Upper lobe of left lung (tissue), 6 donors: Measurements from ENCODE around the gene SUPT4H1. TPM values are rescaled to one million over a fixed set of nuclear protein-coding genes. Genes with fewer than 3 reads are reported as not detected.

Source experiments
- ATAC-seq, 2 donors: fragments of 200-7000 bp; cut with Tn5 transposase; one replicate each; pipeline ENCODE4 v1.9.1; 2022; ENCODE audit warnings: mild to moderate bottlenecking in 2 of 2, moderate library complexity in 2 of 2; ENCODE audit not compliant: low FRiP score in 2 of 2
- DNase-seq, 2 donors: peaks; one replicate each; pipeline ENCODE4 v3.0.0-alpha.2; 2019 to 2020
- H3K27ac ChIP-seq, 4 donors: fragments of 200-600 bp; sonication (generic); one replicate each; pipeline ENCODE4 v1.5.1; 2016 to 2019
- H3K27me3 ChIP-seq, 4 donors: fragments of 200-600 bp; sonication (generic); one replicate each; pipeline ENCODE4 v1.5.1; 2017 to 2019
- H3K36me3 ChIP-seq, 4 donors: fragments of 200-600 bp; sonication (generic); one replicate each; pipeline ENCODE4 v1.5.1; 2016 to 2019
- H3K4me1 ChIP-seq, 4 donors: fragments of 200-600 bp; sonication (generic); one replicate each; pipeline ENCODE4 v1.5.1; 2018 to 2019
- H3K4me3 ChIP-seq, 4 donors: fragments of 200-600 bp; sonication (generic); one replicate each; pipeline ENCODE4 v1.5.1; 2017 to 2019; ENCODE audit warnings: mild to moderate bottlenecking in 2 of 4, moderate library complexity in 1 of 4
- H3K9me3 ChIP-seq, 4 donors: fragments of 200-600 bp; sonication (generic); one replicate each; pipeline ENCODE4 v1.5.1; 2018 to 2019
- CTCF ChIP-seq, 6 experiments: fragments of 450-650 bp in 4 of 6; fragments of 200-600 bp in 2 of 6; sonication (generic) in 2 of 6; IDR thresholded peaks; one replicate each; pipeline ENCODE4 v1.5.1; 2016 to 2019; ENCODE audit warnings: antibody characterized with exemption in 6 of 6
- EP300 ChIP-seq, 4 donors: sonication (generic); formaldehyde crosslinking; IDR thresholded peaks; one replicate each; pipeline ENCODE4 v1.5.1; 2017; ENCODE audit warnings: antibody characterized with exemption in 4 of 4, control low read depth in 2 of 4
- POLR2A ChIP-seq, 4 donors: fragments of 450-650 bp; IDR thresholded peaks; one replicate each; pipeline ENCODE4 v1.5.1; 2016 to 2017; ENCODE audit warnings: antibody characterized with exemption in 4 of 4, mild to moderate bottlenecking in 2 of 4
- POLR2AphosphoS5 ChIP-seq, 2 donors: sonication (generic); formaldehyde crosslinking; IDR thresholded peaks; one replicate each; pipeline ENCODE4 v1.5.1; 2017; ENCODE audit warnings: antibody characterized with exemption in 2 of 2
- WGBS, 2 donors: methylation state at CpG; one replicate each; pipeline ENCODE4 v1.1.5; 2017 to 2018; 5-methylcytosine and 5-hydroxymethylcytosine counted together
- total RNA-seq, 6 donors: library from RNA; depleted of rRNA in 4 of 6; stranded (reverse); fragments of >200 nt in 4 of 6; gene quantifications; one replicate each; pipeline versions ENCODE4 v1.1.0 to v1.2.1, GENCODE V29; 2016 to 2021
- donor health status: DM: no; HTN: no; CAD: no; lungs with moderate emphysema.
- donor health status: DM: no; HTN: yes; CAD: no; lungs with severe emphysema.

SUPT4H1 gene
- total RNA-seq, 6 donors from 2014 or later = 22.0 to 80.5 (median 40.4) TPM

GRCh38 chr17:58335061-58335731 lies 16.8 kb downstream of the SUPT4H1 start:
- Histone ChIP-seq H3K4me3 (no peak overlapping the region), H3K27ac (peak overlapping the region; percentile 89 to 95 (median 94)), H3K9me3 (no peaks in the 10 kb centered on the region), H3K27me3 (no peaks in the 10 kb centered on the region), H3K36me3 (no peaks in the 10 kb centered on the region), H3K4me1 (peaks cover 17 to 62% (median 37%) of the 10 kb centered on the region in 4 donors)
- TF ChIP-seq EP300 (IDR thresholded peaks at IDR 0.05) (no peak), POLR2AphosphoS5 (IDR thresholded peaks at IDR 0.05) (no peak)
- ATAC-seq = no peak
- peak in 1 of 2 donors; percentile 47 for DNase-seq
- 36 to 64% methylated on average over 8 to 10 of the region's 10 CpGs for WGBS, 2 donors

GRCh38 chr17:58334661-58335060 lies 17.3 kb downstream of the SUPT4H1 start:
- peak overlapping the region; percentile 89 to 95 (median 94) for H3K27ac ChIP-seq
- DNase-seq (no peak), ATAC-seq (no peak)
- TF ChIP-seq POLR2A (IDR thresholded peaks at IDR 0.05) (no peak), EP300 (IDR thresholded peaks at IDR 0.05) (no peak), CTCF (IDR thresholded peaks at IDR 0.05) (no peak), POLR2AphosphoS5 (IDR thresholded peaks at IDR 0.05) (no peak)
- peaks cover 17 to 56% (median 37%) of the 10 kb centered on the region in 4 donors for H3K4me1 ChIP-seq
- 69 to 91% methylated on average over 8 to 9 of the region's 9 CpGs for WGBS, 2 donors
- no peaks in the 10 kb centered on the region for H3K9me3 ChIP-seq
- no peaks in the 10 kb centered on the region for H3K36me3 ChIP-seq
- H3K4me3 ChIP-seq = no peak overlapping the region
- H3K27me3 ChIP-seq = no peaks in the 10 kb centered on the region

- H3K4me1 ChIP-seq = peaks cover 17 to 54% (median 37%) of the 10 kb centered on the region in 4 donors
- ATAC-seq (no peak), DNase-seq (no peak)
- no peaks in the 10 kb centered on the region for H3K36me3 ChIP-seq
- H3K27me3 ChIP-seq = no peaks in the 10 kb centered on the region
- no peak overlapping the region for H3K4me3 ChIP-seq
- no peaks in the 10 kb centered on the region for H3K9me3 ChIP-seq
- H3K27ac ChIP-seq = peak overlapping the region; percentile 87 to 95 (median 92)
- no peak for TF ChIP-seq EP300 (IDR thresholded peaks at IDR 0.05)
- no peak for TF ChIP-seq CTCF (IDR thresholded peaks at IDR 0.05)
- no peak for TF ChIP-seq POLR2A (IDR thresholded peaks at IDR 0.05)
- no peak for TF ChIP-seq POLR2AphosphoS5 (IDR thresholded peaks at IDR 0.05)
- 52 to 57% methylated on average over 5 of the region's 5 CpGs for WGBS, 2 donors
Measured at GRCh38 chr17:58334256-58334655, 17.7 kb downstream of the SUPT4H1 start.

- H3K27ac ChIP-seq = peak overlapping the region; percentile 87 to 95 (median 92)
- peaks cover 17 to 50% (median 36%) of the 10 kb centered on the region in 4 donors for H3K4me1 ChIP-seq
- no peak for TF ChIP-seq EP300 (IDR thresholded peaks at IDR 0.05)
- no peak for TF ChIP-seq POLR2AphosphoS5 (IDR thresholded peaks at IDR 0.05)
- no peak for TF ChIP-seq POLR2A (IDR thresholded peaks at IDR 0.05)
- no peak for TF ChIP-seq CTCF (IDR thresholded peaks at IDR 0.05)
- DNase-seq = no peak
- no peaks in the 10 kb centered on the region for H3K9me3 ChIP-seq
- no peaks in the 10 kb centered on the region for H3K36me3 ChIP-seq
- 43 to 51% methylated on average over 5 to 6 of the region's 6 CpGs for WGBS, 2 donors
- H3K27me3 ChIP-seq = no peaks in the 10 kb centered on the region
- peak overlapping the region in 3 of 4 donors; percentile 43 to 70 (median 58) for H3K4me3 ChIP-seq
- no peak for ATAC-seq
Measured at GRCh38 chr17:58333736-58334207, 18.2 kb downstream of the SUPT4H1 start.

DNA sequence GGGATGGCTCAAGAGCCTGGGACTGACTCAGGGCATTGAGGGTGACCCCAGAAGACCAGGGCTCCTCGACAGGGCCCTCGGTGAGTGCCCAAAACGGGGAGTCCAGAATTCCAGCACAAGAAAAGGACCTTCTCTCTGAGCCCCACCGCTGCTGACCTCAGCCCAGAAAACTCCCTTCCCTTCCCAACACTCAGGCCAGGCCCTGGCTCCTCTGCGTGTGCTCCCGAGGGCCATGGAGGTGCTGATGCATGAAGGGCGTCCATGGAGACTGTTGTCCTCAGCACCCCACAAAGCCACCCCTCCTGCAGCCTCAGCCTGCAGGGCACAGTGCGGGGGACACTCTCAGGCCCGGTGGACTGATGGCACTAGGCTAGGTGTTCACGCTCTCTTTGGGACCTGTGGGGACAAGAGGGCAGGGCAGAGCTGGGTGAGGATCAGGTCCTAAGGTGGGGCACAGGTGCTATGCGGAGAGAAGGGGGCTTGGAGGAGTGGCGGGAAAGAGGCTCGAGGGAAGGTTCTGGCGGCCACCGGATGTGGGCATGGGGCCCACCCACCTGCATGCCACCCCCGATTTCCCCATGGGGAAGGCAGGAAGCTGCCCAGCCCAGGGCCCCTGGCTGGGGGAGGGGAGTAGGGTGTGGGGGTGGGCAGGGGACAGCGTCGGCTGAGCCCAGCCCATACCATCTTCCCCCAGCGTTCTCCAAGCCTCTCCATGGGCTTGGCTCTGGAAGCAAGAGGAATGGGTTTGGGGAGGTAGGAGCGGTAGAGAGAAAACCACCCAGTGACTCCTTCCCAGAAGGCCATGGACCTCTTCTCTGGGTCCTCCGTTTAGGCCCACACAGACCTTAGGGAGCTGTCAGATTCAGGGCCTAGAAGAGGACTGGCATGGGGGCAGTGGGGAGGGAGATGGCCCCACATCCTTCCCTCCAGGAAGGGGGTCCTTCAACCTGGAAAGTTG lies 18.9 kb downstream of the SUPT4H1 start:
- peaks cover 0 to 5% (median 0%) of the 10 kb centered on the region in 4 donors for H3K27me3 ChIP-seq
- H3K9me3 ChIP-seq = no peaks in the 10 kb centered on the region
- H3K36me3 ChIP-seq = no peaks in the 10 kb centered on the region
- DNase-seq (peak in 1 of 2 donors; percentile 60), ATAC-seq (no peak)
- peaks cover 17 to 48% (median 38%) of the 10 kb centered on the region in 4 donors for H3K4me1 ChIP-seq
- peak overlapping the region; percentile 87 to 95 (median 92) for H3K27ac ChIP-seq
- peak overlapping the region in 3 of 4 donors; percentile 43 to 70 (median 58) for H3K4me3 ChIP-seq
- TF ChIP-seq POLR2AphosphoS5 (IDR thresholded peaks at IDR 0.05) (no peak), POLR2A (IDR thresholded peaks at IDR 0.05) (no peak), CTCF (IDR thresholded peaks at IDR 0.05) (no peak), EP300 (IDR thresholded peaks at IDR 0.05) (no peak)
- 46 to 57% methylated on average over 14 to 18 of the region's 21 CpGs for WGBS, 2 donors
